DMS 273 (cell line): ENCODE data around the gene GALNT7.
"Not testable (repeated sequence)": the region's sequence is repeated elsewhere in the genome, so short reads cannot be mapped to it uniquely, and the experiment has no call there.

Experiments used
- DNase-seq: peaks from one replicate; lab custom pipeline; 2025; ENCODE audit not compliant: unreplicated experiment; lab: John Stamatoyannopoulos, UW

GALNT7 gene

GRCh38 chr4:173165706-173166105, 2.9 kb upstream of the GALNT7 start:
- DNase-seq: no peak

- no peak for DNase-seq
Measured at GRCh38 chr4:173166491-173166890, 2.1 kb upstream of the GALNT7 start.

- peak; percentile 69 for DNase-seq
Measured at GRCh38 chr4:173167758-173168395, 734 bp upstream of the GALNT7 start.

GRCh38 chr4:173169178-173169427, 492 bp downstream of the GALNT7 start:
- DNase-seq: peak; percentile 65

GRCh38 chr4:173169428-173170181, 994 bp downstream of the GALNT7 start:
- peak; percentile 81 for DNase-seq

- DNase-seq: no peak
Measured at GRCh38 chr4:173170182-173170778, 1.7 kb downstream of the GALNT7 start.

GRCh38 chr4:173171098-173171497, 2.5 kb downstream of the GALNT7 start:
- DNase-seq: peak; percentile 50

- DNase-seq: no peak
Measured at GRCh38 chr4:173171987-173172386, 3.4 kb downstream of the GALNT7 start.

GRCh38 chr4:173174184-173174583, 5.6 kb downstream of the GALNT7 start:
- no peak for DNase-seq

GRCh38 chr4:173174594-173175012, 6.0 kb downstream of the GALNT7 start:
- DNase-seq: no peak

GRCh38 chr4:173176010-173176409, 7.4 kb downstream of the GALNT7 start:
- DNase-seq: no peak

GRCh38 chr4:173177232-173177631, 8.6 kb downstream of the GALNT7 start:
- DNase-seq: no peak

GRCh38 chr4:173178144-173178543, 9.5 kb downstream of the GALNT7 start:
- DNase-seq: no peak

- peak; percentile 7 for DNase-seq
Measured at GRCh38 chr4:173181848-173182247, 13.2 kb downstream of the GALNT7 start.

- no peak for DNase-seq
Measured at GRCh38 chr4:173182403-173182802, 13.8 kb downstream of the GALNT7 start.

- not testable (repeated sequence) for DNase-seq
Measured at GRCh38 chr4:173183659-173184247, 15.1 kb downstream of the GALNT7 start.

GRCh38 chr4:173185847-173186510, 17.4 kb downstream of the GALNT7 start:
- DNase-seq: peak; percentile 82

GRCh38 chr4:173187732-173188131, 19.1 kb downstream of the GALNT7 start:
- no peak for DNase-seq

- no peak for DNase-seq
Measured at GRCh38 chr4:173188648-173189047, 20.0 kb downstream of the GALNT7 start.

- no peak for DNase-seq
Measured at GRCh38 chr4:173189117-173189693, 20.6 kb downstream of the GALNT7 start.

GRCh38 chr4:173191623-173192041, 23.0 kb downstream of the GALNT7 start:
- no peak for DNase-seq
